ENCODE measurements around the gene RUNX2. TPM values are rescaled to one million over a fixed set of nuclear protein-coding genes. Genes with fewer than 3 reads are reported as not detected.

Gene RUNX2
- total RNA-seq, 4 donors from 2014 or later = 0.78 to 2.0 (median 0.94) TPM

- Histone ChIP-seq H3K9me3 (no peaks in the 10 kb centered on the region), H3K4me1 (peaks cover 15 to 20% of the 10 kb centered on the region in 2 donors), H3K27ac (no peak overlapping the region), H3K36me3 (no peaks in the 10 kb centered on the region), H3K27me3 (no peaks in the 10 kb centered on the region), H3K4me3 (no peak overlapping the region)
- DNase-seq (no peak), ATAC-seq (no peak)
- TF ChIP-seq CTCF (IDR thresholded peaks at IDR 0.05 in 4 of 5, conservative IDR thresholded peaks at IDR 0.05 in 1 of 5) = no peak
- TF ChIP-seq POLR2A (IDR thresholded peaks at IDR 0.05) = no peak
- intact Hi-C loops (cut with DNase I; ENCODE audit: low total_unique reads) = no loop called here
- in situ Hi-C loops (cut with MboI; ENCODE audit: low sequenced_read_pairs in 4 of 4) = no loop called here
These were observed 163.1 kb downstream of the RUNX2 start for GRCh38 chr6:45491048-45491735.

- H3K27ac ChIP-seq = no peak overlapping the region
- ATAC-seq = no peak
- no peaks in the 10 kb centered on the region for H3K36me3 ChIP-seq
- in situ Hi-C loops (cut with MboI; ENCODE audit: low sequenced_read_pairs in 4 of 4) = no loop called here
- H3K27me3 ChIP-seq = no peaks in the 10 kb centered on the region
- no peak overlapping the region for H3K4me3 ChIP-seq
- peaks cover 13 to 14% of the 10 kb centered on the region in 2 donors for H3K4me1 ChIP-seq
- no peak for TF ChIP-seq POLR2A (IDR thresholded peaks at IDR 0.05)
- TF ChIP-seq CTCF (IDR thresholded peaks at IDR 0.05 in 4 of 5, conservative IDR thresholded peaks at IDR 0.05 in 1 of 5) = no peak
- no peak for DNase-seq
- intact Hi-C loops (cut with DNase I; ENCODE audit: low total_unique reads) = no loop called here
- H3K9me3 ChIP-seq = no peaks in the 10 kb centered on the region
These were observed 163.7 kb downstream of the RUNX2 start for GRCh38 chr6:45491874-45492273.

GRCh38 chr6:45493761-45494160 lies 165.6 kb downstream of the RUNX2 start:
- H3K9me3 ChIP-seq = no peaks in the 10 kb centered on the region
- H3K4me3 ChIP-seq = no peak overlapping the region
- intact Hi-C loops (cut with DNase I; ENCODE audit: low total_unique reads) (no loop called here), in situ Hi-C loops (cut with MboI; ENCODE audit: low sequenced_read_pairs in 4 of 4) (no loop called here)
- H3K27ac ChIP-seq = no peak overlapping the region
- no peaks in the 10 kb centered on the region for H3K36me3 ChIP-seq
- no peaks in the 10 kb centered on the region for H3K4me1 ChIP-seq
- DNase-seq = no peak
- TF ChIP-seq POLR2A (IDR thresholded peaks at IDR 0.05) = no peak
- no peak for TF ChIP-seq CTCF (IDR thresholded peaks at IDR 0.05 in 4 of 5, conservative IDR thresholded peaks at IDR 0.05 in 1 of 5)
- ATAC-seq = no peak
- H3K27me3 ChIP-seq = no peaks in the 10 kb centered on the region

- in situ Hi-C loops (cut with MboI; ENCODE audit: low sequenced_read_pairs in 4 of 4) = no loop called here
- no peak overlapping the region for H3K27ac ChIP-seq
- H3K9me3 ChIP-seq = no peaks in the 10 kb centered on the region
- intact Hi-C loops (cut with DNase I; ENCODE audit: low total_unique reads) = no loop called here
- DNase-seq = no peak
- ATAC-seq = no peak
- no peaks in the 10 kb centered on the region for H3K36me3 ChIP-seq
- H3K27me3 ChIP-seq = no peaks in the 10 kb centered on the region
- no peak for TF ChIP-seq CTCF (IDR thresholded peaks at IDR 0.05 in 4 of 5, conservative IDR thresholded peaks at IDR 0.05 in 1 of 5)
- TF ChIP-seq POLR2A (IDR thresholded peaks at IDR 0.05) = no peak
- H3K4me1 ChIP-seq = no peaks in the 10 kb centered on the region
- H3K4me3 ChIP-seq = no peak overlapping the region
These were observed 166.4 kb downstream of the RUNX2 start for GRCh38 chr6:45494416-45495135.

All from gastrocnemius medialis (tissue), 4 donors.